ENCODE measurements around the gene PBX1. TPM values are rescaled to one million over a fixed set of nuclear protein-coding genes. Genes with fewer than 3 reads are reported as not detected.

PBX1 gene
- total and polyA plus RNA-seq, 2 experiments from 2014 or later: 40.0 to 104 TPM

DNA sequence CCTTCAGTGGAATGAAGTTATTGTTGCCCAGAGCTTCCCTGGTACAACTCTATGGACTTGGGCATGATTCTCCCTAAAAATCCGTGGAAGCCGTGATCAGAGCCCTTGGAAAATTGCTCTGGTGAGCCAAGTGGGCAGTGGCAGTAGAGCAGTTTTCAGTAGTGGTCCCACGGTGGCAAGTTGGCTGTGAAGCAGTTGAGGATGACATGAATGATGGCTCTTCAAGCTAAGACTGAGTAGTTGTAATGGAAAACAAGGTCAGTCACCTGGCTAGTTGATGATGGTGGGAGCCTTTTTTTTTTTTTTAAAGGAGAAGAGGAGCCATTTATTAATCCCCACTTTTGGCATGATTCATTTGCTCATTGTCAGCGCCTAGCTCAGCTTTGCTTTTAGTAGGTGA lies 36.2 kb downstream of the PBX1 start:
- Histone ChIP-seq H3F3A (replicated peaks; ENCODE audit: low read depth) (no peaks in the 10 kb centered on the region), H2AFZ (no peak overlapping the region), H4K20me1 (replicated peaks; ENCODE audit: insufficient read depth) (peaks cover 22% of the 10 kb centered on the region), H3K27ac (ENCODE audit: low read depth) (peak overlapping the region; percentile 40; the same call in 1 of the 2 replicates), H3K4me1 (ENCODE audit: insufficient read depth) (peaks cover 73% of the 10 kb centered on the region), H3K79me2 (replicated peaks; ENCODE audit: insufficient read depth) (peaks cover 100% of the 10 kb centered on the region), H3K4me3 (no peak overlapping the region), H3K4me2 (peak overlapping the region; percentile 34; the same call in 1 of the 2 replicates), H3K36me3 (ENCODE audit: insufficient read depth) (no peaks in the 10 kb centered on the region), H3K9me2 (ENCODE audit: insufficient read depth) (no peaks in the 10 kb centered on the region), H3K27me3 (ENCODE audit: insufficient read depth) (no peaks in the 10 kb centered on the region)
- H3K4me3 Mint-ChIP-seq: no peak overlapping the region
- peaks cover 23% of the 10 kb centered on the region for H3K36me3 Mint-ChIP-seq (ENCODE audit: low read depth)
- no peak overlapping the region for H3K27ac Mint-ChIP-seq
- no peaks in the 10 kb centered on the region for H3K9me3 Mint-ChIP-seq
- TF ChIP-seq EZH2phosphoT487 (IDR thresholded peaks at IDR 0.05; ENCODE audit: unreplicated experiment) (no peak), CREB1 (CRISPR knock-in tag; IDR thresholded peaks at IDR 0.05; ENCODE audit: low read depth) (no peak), NANOG (IDR thresholded peaks at IDR 0.05; ENCODE audit: borderline replicate concordance) (no peak)
- TF ChIP-seq, protein P1, sequence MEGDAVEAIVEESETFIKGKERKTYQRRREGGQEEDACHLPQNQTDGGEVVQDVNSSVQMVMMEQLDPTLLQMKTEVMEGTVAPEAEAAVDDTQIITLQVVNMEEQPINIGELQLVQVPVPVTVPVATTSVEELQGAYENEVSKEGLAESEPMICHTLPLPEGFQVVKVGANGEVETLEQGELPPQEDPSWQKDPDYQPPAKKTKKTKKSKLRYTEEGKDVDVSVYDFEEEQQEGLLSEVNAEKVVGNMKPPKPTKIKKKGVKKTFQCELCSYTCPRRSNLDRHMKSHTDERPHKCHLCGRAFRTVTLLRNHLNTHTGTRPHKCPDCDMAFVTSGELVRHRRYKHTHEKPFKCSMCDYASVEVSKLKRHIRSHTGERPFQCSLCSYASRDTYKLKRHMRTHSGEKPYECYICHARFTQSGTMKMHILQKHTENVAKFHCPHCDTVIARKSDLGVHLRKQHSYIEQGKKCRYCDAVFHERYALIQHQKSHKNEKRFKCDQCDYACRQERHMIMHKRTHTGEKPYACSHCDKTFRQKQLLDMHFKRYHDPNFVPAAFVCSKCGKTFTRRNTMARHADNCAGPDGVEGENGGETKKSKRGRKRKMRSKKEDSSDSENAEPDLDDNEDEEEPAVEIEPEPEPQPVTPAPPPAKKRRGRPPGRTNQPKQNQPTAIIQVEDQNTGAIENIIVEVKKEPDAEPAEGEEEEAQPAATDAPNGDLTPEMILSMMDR (conservative IDR thresholded peaks at IDR 0.05; ENCODE audit: low read depth in 2 of 2): no peak
- TF ChIP-seq, protein P2, sequence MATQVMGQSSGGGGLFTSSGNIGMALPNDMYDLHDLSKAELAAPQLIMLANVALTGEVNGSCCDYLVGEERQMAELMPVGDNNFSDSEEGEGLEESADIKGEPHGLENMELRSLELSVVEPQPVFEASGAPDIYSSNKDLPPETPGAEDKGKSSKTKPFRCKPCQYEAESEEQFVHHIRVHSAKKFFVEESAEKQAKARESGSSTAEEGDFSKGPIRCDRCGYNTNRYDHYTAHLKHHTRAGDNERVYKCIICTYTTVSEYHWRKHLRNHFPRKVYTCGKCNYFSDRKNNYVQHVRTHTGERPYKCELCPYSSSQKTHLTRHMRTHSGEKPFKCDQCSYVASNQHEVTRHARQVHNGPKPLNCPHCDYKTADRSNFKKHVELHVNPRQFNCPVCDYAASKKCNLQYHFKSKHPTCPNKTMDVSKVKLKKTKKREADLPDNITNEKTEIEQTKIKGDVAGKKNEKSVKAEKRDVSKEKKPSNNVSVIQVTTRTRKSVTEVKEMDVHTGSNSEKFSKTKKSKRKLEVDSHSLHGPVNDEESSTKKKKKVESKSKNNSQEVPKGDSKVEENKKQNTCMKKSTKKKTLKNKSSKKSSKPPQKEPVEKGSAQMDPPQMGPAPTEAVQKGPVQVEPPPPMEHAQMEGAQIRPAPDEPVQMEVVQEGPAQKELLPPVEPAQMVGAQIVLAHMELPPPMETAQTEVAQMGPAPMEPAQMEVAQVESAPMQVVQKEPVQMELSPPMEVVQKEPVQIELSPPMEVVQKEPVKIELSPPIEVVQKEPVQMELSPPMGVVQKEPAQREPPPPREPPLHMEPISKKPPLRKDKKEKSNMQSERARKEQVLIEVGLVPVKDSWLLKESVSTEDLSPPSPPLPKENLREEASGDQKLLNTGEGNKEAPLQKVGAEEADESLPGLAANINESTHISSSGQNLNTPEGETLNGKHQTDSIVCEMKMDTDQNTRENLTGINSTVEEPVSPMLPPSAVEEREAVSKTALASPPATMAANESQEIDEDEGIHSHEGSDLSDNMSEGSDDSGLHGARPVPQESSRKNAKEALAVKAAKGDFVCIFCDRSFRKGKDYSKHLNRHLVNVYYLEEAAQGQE (IDR thresholded peaks at IDR 0.05; ENCODE audit: unreplicated experiment): no peak
- no peak for ATAC-seq
- peaks cover 82% of the 10 kb centered on the region for H3K4me1 Mint-ChIP-seq
- H3K27me3 Mint-ChIP-seq (ENCODE audit: insufficient read depth, low read depth, poor library complexity): peaks cover 9% of the 10 kb centered on the region
- DNase-seq (ENCODE audit: low spot score): no peak

DNA sequence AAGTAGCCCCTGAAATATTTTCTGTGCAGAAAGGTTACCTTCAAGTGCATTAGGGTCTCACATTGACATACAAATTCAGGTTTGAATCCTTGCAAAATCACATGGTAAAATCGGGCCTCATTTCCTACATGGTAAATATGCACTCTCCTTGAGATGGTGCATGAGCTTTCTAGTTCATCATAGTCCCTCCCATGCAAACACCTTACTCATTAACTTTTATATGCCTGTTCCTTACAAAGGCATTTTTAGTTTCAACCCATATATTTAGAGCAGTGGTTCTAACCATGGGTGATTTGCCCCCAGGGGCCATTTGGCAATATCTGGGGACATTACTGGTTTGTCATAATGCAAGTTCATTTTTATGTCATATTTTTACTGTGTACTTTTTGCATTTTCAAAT lies 37.2 kb downstream of the PBX1 start:
- no peak overlapping the region for H3K27ac Mint-ChIP-seq
- peaks cover 22% of the 10 kb centered on the region for H4K20me1 ChIP-seq (replicated peaks; ENCODE audit: insufficient read depth)
- H3K4me3 Mint-ChIP-seq: no peak overlapping the region
- TF ChIP-seq EZH2 (IDR thresholded peaks at IDR 0.05; ENCODE audit: low read depth, unreplicated experiment) (no peak), STAT1 (IDR thresholded peaks at IDR 0.05; ENCODE audit: unreplicated experiment) (no peak), EZH2phosphoT487 (IDR thresholded peaks at IDR 0.05; ENCODE audit: unreplicated experiment) (no peak), ZNF331 (CRISPR knock-in tag; IDR thresholded peaks at IDR 0.05; ENCODE audit: low read depth) (no peak), POLR2AphosphoS5 (IDR thresholded peaks at IDR 0.05; ENCODE audit: low read depth) (no peak), ZNF114 (CRISPR knock-in tag; IDR thresholded peaks at IDR 0.05) (no peak), JUNB (IDR thresholded peaks at IDR 0.05; ENCODE audit: unreplicated experiment) (no peak), NANOG (IDR thresholded peaks at IDR 0.05; ENCODE audit: borderline replicate concordance) (no peak), CREB1 (CRISPR knock-in tag; IDR thresholded peaks at IDR 0.05; ENCODE audit: low read depth) (no peak)
- TF ChIP-seq, protein P1 (conservative IDR thresholded peaks at IDR 0.05; ENCODE audit: low read depth in 2 of 2): no peak
- TF ChIP-seq, protein P3, sequence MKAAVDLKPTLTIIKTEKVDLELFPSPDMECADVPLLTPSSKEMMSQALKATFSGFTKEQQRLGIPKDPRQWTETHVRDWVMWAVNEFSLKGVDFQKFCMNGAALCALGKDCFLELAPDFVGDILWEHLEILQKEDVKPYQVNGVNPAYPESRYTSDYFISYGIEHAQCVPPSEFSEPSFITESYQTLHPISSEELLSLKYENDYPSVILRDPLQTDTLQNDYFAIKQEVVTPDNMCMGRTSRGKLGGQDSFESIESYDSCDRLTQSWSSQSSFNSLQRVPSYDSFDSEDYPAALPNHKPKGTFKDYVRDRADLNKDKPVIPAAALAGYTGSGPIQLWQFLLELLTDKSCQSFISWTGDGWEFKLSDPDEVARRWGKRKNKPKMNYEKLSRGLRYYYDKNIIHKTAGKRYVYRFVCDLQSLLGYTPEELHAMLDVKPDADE (IDR thresholded peaks at IDR 0.05): no peak
- TF ChIP-seq, protein P2 (IDR thresholded peaks at IDR 0.05; ENCODE audit: unreplicated experiment): no peak

More for the DNA sequence above, 37.2 kb downstream of the PBX1 start:
- peaks cover 23% of the 10 kb centered on the region for H3K36me3 Mint-ChIP-seq (ENCODE audit: low read depth)
- Histone ChIP-seq H3K9me2 (ENCODE audit: insufficient read depth) (no peaks in the 10 kb centered on the region), H3K4me1 (ENCODE audit: insufficient read depth) (peaks cover 73% of the 10 kb centered on the region), H2AFZ (no peak overlapping the region), H3K27me3 (ENCODE audit: insufficient read depth) (no peaks in the 10 kb centered on the region), H3K4me3 (no peak overlapping the region), H3K79me2 (replicated peaks; ENCODE audit: insufficient read depth) (peaks cover 97% of the 10 kb centered on the region), H3K4me2 (no peak overlapping the region), H3K36me3 (ENCODE audit: insufficient read depth) (no peaks in the 10 kb centered on the region), H3K27ac (ENCODE audit: low read depth) (no peak overlapping the region), H3F3A (replicated peaks; ENCODE audit: low read depth) (no peaks in the 10 kb centered on the region)
- ATAC-seq: no peak
- no peak for DNase-seq (ENCODE audit: low spot score)
- H3K4me1 Mint-ChIP-seq: peaks cover 80% of the 10 kb centered on the region
- H3K27me3 Mint-ChIP-seq (ENCODE audit: insufficient read depth, low read depth, poor library complexity): peaks cover 6% of the 10 kb centered on the region
- H3K9me3 Mint-ChIP-seq: no peaks in the 10 kb centered on the region

Measured in GM23338 (cell line).